OCI-LY1 (cell line): Measurements from ENCODE around the gene SNX20.

Experiments used
- H2AFZ ChIP-seq: fragments of 200-600 bp; sonication (generic), shearing (Covaris generic); 2 replicates; pipeline ENCODE4 v1.6.0; 2014; ENCODE audit warnings: antibody characterized with exemption, mild to moderate bottlenecking, low read length
- H3F3A ChIP-seq: fragments of 200-600 bp; sonication (generic), shearing (Covaris generic); 2 replicates; pipeline ENCODE4 v1.6.0; 2014; ENCODE audit warnings: mild to moderate bottlenecking, antibody characterized with exemption, low read length, moderate library complexity; ENCODE audit not compliant: insufficient read depth
- H3K27ac ChIP-seq: fragments of 200-600 bp; sonication (generic); 2 replicates; pipeline ENCODE4 v1.5.1; 2014; ENCODE audit warnings: low read length, mixed run types, mild to moderate bottlenecking, low read depth; ENCODE audit not compliant: poor library complexity, severe bottlenecking
- H3K27me3 ChIP-seq: fragments of 200-600 bp; sonication (generic); 2 replicates; pipeline ENCODE4 v1.6.0; 2014; ENCODE audit warnings: antibody characterized with exemption, mild to moderate bottlenecking, low read length, moderate library complexity; ENCODE audit not compliant: insufficient read depth
- H3K36me3 ChIP-seq: fragments of 200-600 bp; sonication (generic); 2 replicates; pipeline ENCODE4 v1.6.1; 2014; ENCODE audit warnings: mild to moderate bottlenecking, antibody characterized with exemption, low read length, moderate library complexity, mixed read lengths; ENCODE audit not compliant: insufficient read depth
- H3K4me1 ChIP-seq: fragments of 200-600 bp; sonication (generic); 2 replicates; pipeline ENCODE4 v1.5.1; 2014; ENCODE audit warnings: mild to moderate bottlenecking, low read length, moderate library complexity; ENCODE audit not compliant: insufficient read depth, severe bottlenecking
- H3K4me2 ChIP-seq: fragments of 200-600 bp; sonication (generic), shearing (Covaris generic); 2 replicates; pipeline ENCODE4 v1.6.1; 2014; ENCODE audit warnings: low read length
- H3K4me3 ChIP-seq: fragments of 200-600 bp; sonication (generic); 2 replicates; pipeline ENCODE4 v1.5.1; 2014; ENCODE audit warnings: low read length, low read depth, mild to moderate bottlenecking, mixed read lengths; ENCODE audit not compliant: poor library complexity, severe bottlenecking
- H3K79me2 ChIP-seq: fragments of 200-600 bp; shearing (Covaris generic); 2 replicates; pipeline ENCODE4 v1.6.1; 2016; ENCODE audit warnings: mixed run types, low read length, mixed read lengths; ENCODE audit not compliant: insufficient read depth
- H3K9ac ChIP-seq: fragments of 200-600 bp; sonication (generic), shearing (Covaris generic); 2 replicates; pipeline ENCODE4 v1.6.1; 2014; ENCODE audit warnings: mild to moderate bottlenecking, low read length, mixed read lengths
- H3K9me2 ChIP-seq: fragments of 200-600 bp; sonication (generic), shearing (Covaris generic); 2 replicates; pipeline ENCODE4 v1.6.1; 2014; ENCODE audit warnings: low read depth, mild to moderate bottlenecking, low read length, mixed read lengths
- H3K9me3 ChIP-seq: fragments of 200-600 bp; shearing (Covaris generic); 2 replicates; pipeline ENCODE4 v1.6.1; 2014; ENCODE audit warnings: low read length, mixed read lengths
- H4K20me1 ChIP-seq: fragments of 200-600 bp; sonication (generic), shearing (Covaris generic); 2 replicates; pipeline ENCODE4 v1.6.0; 2016; ENCODE audit warnings: mild to moderate bottlenecking, low read length; ENCODE audit not compliant: insufficient read depth
- CTCF ChIP-seq: fragments of 200-600 bp; sonication (generic), shearing (Covaris generic); IDR thresholded peaks from 2 replicates; pipeline ENCODE4 v1.5.1; 2017; ENCODE audit warnings: mild to moderate bottlenecking, antibody characterized with exemption, low read length, moderate library complexity, mixed read lengths
- EZH2 ChIP-seq: fragments of 200-600 bp; sonication (generic), shearing (Covaris generic); IDR thresholded peaks from 2 replicates; pipeline ENCODE4 v1.8.0; 2017; ENCODE audit warnings: borderline replicate concordance, mixed run types, mild to moderate bottlenecking, antibody characterized with exemption, low read length, moderate library complexity, mixed read lengths

Gene SNX20

GRCh38 chr16:50664270-50664669 is 16.8 kb downstream of the SNX20 start:
- Histone ChIP-seq H3K4me3 (no peak overlapping the region), H2AFZ (no peak overlapping the region), H3K9me3 (no peaks in the 10 kb centered on the region), H3K36me3 (no peaks in the 10 kb centered on the region; the same call in 1 of the 2 replicates), H3K4me2 (no peak overlapping the region), H3K79me2 (no peaks in the 10 kb centered on the region), H3F3A (0 out of 2 replicates have a peak, but pooled peaks cover 2% of the 10 kb centered on the region), H3K9ac (no peak overlapping the region), H3K27ac (no peak overlapping the region), H3K27me3 (0 out of 2 replicates have a peak, but pooled peaks cover 3% of the 10 kb centered on the region), H4K20me1 (no peaks in the 10 kb centered on the region), H3K9me2 (no peaks in the 10 kb centered on the region), H3K4me1 (peaks cover 3% of the 10 kb centered on the region)
- TF ChIP-seq EZH2 (no peak), CTCF (no peak)

GRCh38 chr16:50662306-50662940 is 18.7 kb downstream of the SNX20 start:
- H3K27ac ChIP-seq = no peak overlapping the region
- no peak overlapping the region for H3K4me3 ChIP-seq
- H3K79me2 ChIP-seq = no peaks in the 10 kb centered on the region
- no peak for TF ChIP-seq EZH2
- no peak for TF ChIP-seq CTCF
- no peak overlapping the region for H3K4me2 ChIP-seq
- no peak overlapping the region for H2AFZ ChIP-seq
- H3K36me3 ChIP-seq = no peaks in the 10 kb centered on the region; the same call in 1 of the 2 replicates
- H3K9me3 ChIP-seq = no peaks in the 10 kb centered on the region
- no peaks in the 10 kb centered on the region for H3K9me2 ChIP-seq
- no peaks in the 10 kb centered on the region for H4K20me1 ChIP-seq
- H3K9ac ChIP-seq = no peak overlapping the region
- H3K4me1 ChIP-seq = peaks cover 3% of the 10 kb centered on the region
- H3F3A ChIP-seq = no peaks in the 10 kb centered on the region
- peaks cover 3% of the 10 kb centered on the region; the same call in 1 of the 2 replicates for H3K27me3 ChIP-seq

- no peaks in the 10 kb centered on the region for H4K20me1 ChIP-seq
- TF ChIP-seq CTCF (no peak), EZH2 (no peak)
- H3K27me3 ChIP-seq = peaks cover 9% of the 10 kb centered on the region
- H3K36me3 ChIP-seq = no peaks in the 10 kb centered on the region; the same call in 1 of the 2 replicates
- no peak overlapping the region for H3K4me3 ChIP-seq
- H3F3A ChIP-seq = no peaks in the 10 kb centered on the region
- H3K9me3 ChIP-seq = no peaks in the 10 kb centered on the region
- no peak overlapping the region for H3K27ac ChIP-seq
- H2AFZ ChIP-seq = no peak overlapping the region
- H3K9ac ChIP-seq = no peak overlapping the region
- H3K4me1 ChIP-seq = no peaks in the 10 kb centered on the region
- H3K9me2 ChIP-seq = no peaks in the 10 kb centered on the region
- no peaks in the 10 kb centered on the region for H3K79me2 ChIP-seq
- no peak overlapping the region for H3K4me2 ChIP-seq
These were observed 21.3 kb downstream of the SNX20 start for GRCh38 chr16:50659806-50660205.
